Transverse colon (tissue), 3 donors: Measurements from ENCODE around the gene WNK2.

Source experiments
- EP300 ChIP-seq: sonication (generic); formaldehyde crosslinking; IDR thresholded peaks from one replicate; pipeline ENCODE4 v1.6.1; 2017; ENCODE audit warnings: antibody characterized with exemption, low read depth
- POLR2A ChIP-seq: fragments of 450-650 bp; IDR thresholded peaks from one replicate; pipeline ENCODE4 v1.6.1; 2016; ENCODE audit warnings: antibody characterized with exemption, mild to moderate bottlenecking, moderate library complexity
- TF ChIP-seq, protein P1 (sequence below), 5 experiments: fragments of 200-600 bp in 3 of 5; fragments of 450-650 bp in 2 of 5; sonication (generic) in 3 of 5; IDR thresholded peaks; 1 replicate in 2 of 5; 2 replicates in 3 of 5; pipeline ENCODE4 v1.5.1; 2016 to 2017; ENCODE audit warnings: antibody characterized with exemption in 5 of 5, inconsistent platforms in 3 of 5, mild to moderate bottlenecking in 2 of 5, moderate library complexity in 1 of 5

DNA sequence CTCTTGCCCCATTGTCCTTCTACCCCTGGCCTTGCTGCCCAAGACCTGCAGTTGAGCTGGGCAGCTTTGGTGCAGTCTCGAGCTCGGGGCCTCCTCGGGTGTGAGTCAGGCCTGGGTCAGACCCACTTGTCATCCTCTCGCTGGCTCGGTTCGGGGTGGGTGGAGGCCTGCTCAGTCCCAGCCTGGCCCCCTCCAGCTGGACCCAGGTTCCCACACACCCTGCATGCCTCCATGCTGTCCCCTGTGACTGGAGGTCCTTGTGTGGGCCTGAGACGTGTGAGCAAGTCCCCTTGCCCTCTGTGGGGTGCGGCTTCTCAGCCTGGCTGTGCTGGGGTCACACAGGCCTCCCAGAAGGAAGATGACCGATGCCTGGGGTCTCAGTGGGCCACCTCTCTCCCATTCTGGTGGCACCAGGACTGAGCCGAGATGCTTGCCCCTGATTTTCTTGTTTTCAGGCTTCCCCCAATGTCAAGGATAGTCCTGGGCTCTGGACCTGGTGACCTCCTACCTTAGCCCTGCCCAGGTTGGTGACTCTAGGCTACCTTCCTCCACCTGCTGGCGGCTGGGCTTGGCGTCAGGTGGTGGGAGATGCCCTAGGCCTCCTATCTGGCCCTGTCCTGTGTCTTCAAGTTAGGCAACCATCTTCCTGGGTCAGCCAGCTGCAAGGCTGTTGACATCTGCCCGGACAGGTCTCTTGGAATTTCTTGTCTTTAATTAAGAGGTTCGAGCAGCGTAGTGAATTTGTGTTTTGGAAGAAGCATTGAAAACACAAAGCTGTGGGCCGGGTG, 15.1 kb downstream of the WNK2 start:
- TF ChIP-seq, protein P1, sequence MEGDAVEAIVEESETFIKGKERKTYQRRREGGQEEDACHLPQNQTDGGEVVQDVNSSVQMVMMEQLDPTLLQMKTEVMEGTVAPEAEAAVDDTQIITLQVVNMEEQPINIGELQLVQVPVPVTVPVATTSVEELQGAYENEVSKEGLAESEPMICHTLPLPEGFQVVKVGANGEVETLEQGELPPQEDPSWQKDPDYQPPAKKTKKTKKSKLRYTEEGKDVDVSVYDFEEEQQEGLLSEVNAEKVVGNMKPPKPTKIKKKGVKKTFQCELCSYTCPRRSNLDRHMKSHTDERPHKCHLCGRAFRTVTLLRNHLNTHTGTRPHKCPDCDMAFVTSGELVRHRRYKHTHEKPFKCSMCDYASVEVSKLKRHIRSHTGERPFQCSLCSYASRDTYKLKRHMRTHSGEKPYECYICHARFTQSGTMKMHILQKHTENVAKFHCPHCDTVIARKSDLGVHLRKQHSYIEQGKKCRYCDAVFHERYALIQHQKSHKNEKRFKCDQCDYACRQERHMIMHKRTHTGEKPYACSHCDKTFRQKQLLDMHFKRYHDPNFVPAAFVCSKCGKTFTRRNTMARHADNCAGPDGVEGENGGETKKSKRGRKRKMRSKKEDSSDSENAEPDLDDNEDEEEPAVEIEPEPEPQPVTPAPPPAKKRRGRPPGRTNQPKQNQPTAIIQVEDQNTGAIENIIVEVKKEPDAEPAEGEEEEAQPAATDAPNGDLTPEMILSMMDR (IDR thresholded peaks at IDR 0.05) = no peak
- TF ChIP-seq EP300 (no peak), POLR2A (no peak)
